HG02973 (cell line): ENCODE data around the gene MINDY2.
"Not testable (repeated sequence)": the region's sequence is repeated elsewhere in the genome, so short reads cannot be mapped to it uniquely, and the experiment has no call there.

Experiments
- ATAC-seq: cut with Tn5 transposase; IDR thresholded peaks from one replicate; pipeline ENCODE4 v1.9.1; 2021; ENCODE audit warnings: moderate library complexity; ENCODE audit not compliant: unreplicated experiment

Gene MINDY2

GRCh38 chr15:58797505-58797904 is 26.4 kb downstream of the MINDY2 start:
- ATAC-seq: no peak

- ATAC-seq: no peak
Observed at GRCh38 chr15:58805095-58805494, 34.0 kb downstream of the MINDY2 start.

GRCh38 chr15:58823267-58823666 is 52.2 kb downstream of the MINDY2 start:
- not testable (repeated sequence) for ATAC-seq

GRCh38 chr15:58830556-58830955 is 59.5 kb downstream of the MINDY2 start:
- ATAC-seq: no peak

- not testable (repeated sequence) for ATAC-seq
Observed at GRCh38 chr15:58833681-58834426, 62.8 kb downstream of the MINDY2 start.

- ATAC-seq: no peak
Observed at GRCh38 chr15:58839485-58839884, 68.4 kb downstream of the MINDY2 start.

GRCh38 chr15:58840048-58840447 is 68.9 kb downstream of the MINDY2 start:
- no peak for ATAC-seq

- no peak for ATAC-seq
Observed at GRCh38 chr15:58842713-58843396, 71.8 kb downstream of the MINDY2 start.

GRCh38 chr15:58851205-58851604 is 80.1 kb downstream of the MINDY2 start:
- not testable (repeated sequence) for ATAC-seq

GRCh38 chr15:58852347-58852746 is 81.2 kb downstream of the MINDY2 start:
- ATAC-seq: no peak

- no peak for ATAC-seq
Observed at GRCh38 chr15:58854593-58854992, 83.5 kb downstream of the MINDY2 start.

GRCh38 chr15:58856086-58856485 is 85.0 kb downstream of the MINDY2 start:
- no peak for ATAC-seq

- ATAC-seq: not testable (repeated sequence)
Observed at GRCh38 chr15:58856621-58857020, 85.5 kb downstream of the MINDY2 start.

- ATAC-seq: no peak
Observed at GRCh38 chr15:58862326-58862725, 91.2 kb downstream of the MINDY2 start.

- no peak for ATAC-seq
Observed at GRCh38 chr15:58864602-58865424, 93.7 kb downstream of the MINDY2 start.

- no peak for ATAC-seq
Observed at GRCh38 chr15:58865425-58865880, 94.4 kb downstream of the MINDY2 start.

GRCh38 chr15:58867926-58868325 is 96.8 kb downstream of the MINDY2 start:
- no peak for ATAC-seq

GRCh38 chr15:58870451-58870850 is 99.3 kb downstream of the MINDY2 start:
- ATAC-seq: no peak

GRCh38 chr15:58873267-58873666 is 102.2 kb downstream of the MINDY2 start:
- ATAC-seq: no peak

- no peak for ATAC-seq
Observed at GRCh38 chr15:58875343-58875742, 104.2 kb downstream of the MINDY2 start.

- ATAC-seq: no peak
Observed at GRCh38 chr15:58876306-58877106, 105.4 kb downstream of the MINDY2 start.
